NCI-H2081 treated with DMSO at 0.1 percent for 48 hours (cell line): ENCODE data around the gene NLK.
"Not testable (repeated sequence)": the region's sequence is repeated elsewhere in the genome, so short reads cannot be mapped to it uniquely, and the experiment has no call there.

Source experiments
- DNase-seq: peaks from one replicate; lab custom pipeline; 2025; lab: John Stamatoyannopoulos, UW

NLK gene

GRCh38 chr17:28159004-28159403 lies 116.5 kb downstream of the NLK start:
- no peak for DNase-seq

DNA sequence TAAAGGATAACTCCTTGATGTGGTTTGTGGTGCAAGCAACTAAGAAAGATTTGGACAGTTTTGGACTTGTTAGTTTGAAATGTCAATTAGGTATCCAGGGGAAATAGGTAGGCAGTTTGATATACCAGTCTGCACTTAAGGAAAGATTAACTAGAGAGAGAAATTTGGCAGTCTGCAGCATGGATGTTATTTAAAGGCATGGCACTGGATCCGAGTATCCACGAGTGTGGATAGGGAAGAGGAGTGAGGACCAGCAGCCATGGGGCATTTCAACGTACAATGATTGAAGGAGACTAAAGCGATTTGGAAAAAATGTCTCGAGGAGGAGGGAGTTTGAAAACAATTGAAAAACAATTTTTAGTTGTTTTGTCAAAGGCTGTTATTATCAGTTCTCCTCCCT lies 117.4 kb downstream of the NLK start:
- no peak for DNase-seq

GRCh38 chr17:28160610-28161009 lies 118.1 kb downstream of the NLK start:
- DNase-seq, result no peak

GRCh38 chr17:28161311-28161710 lies 118.8 kb downstream of the NLK start:
- no peak for DNase-seq

GRCh38 chr17:28166478-28166877 lies 124.0 kb downstream of the NLK start:
- DNase-seq, result no peak

- no peak for DNase-seq
These were observed 127.3 kb downstream of the NLK start for GRCh38 chr17:28169621-28170349.

DNA sequence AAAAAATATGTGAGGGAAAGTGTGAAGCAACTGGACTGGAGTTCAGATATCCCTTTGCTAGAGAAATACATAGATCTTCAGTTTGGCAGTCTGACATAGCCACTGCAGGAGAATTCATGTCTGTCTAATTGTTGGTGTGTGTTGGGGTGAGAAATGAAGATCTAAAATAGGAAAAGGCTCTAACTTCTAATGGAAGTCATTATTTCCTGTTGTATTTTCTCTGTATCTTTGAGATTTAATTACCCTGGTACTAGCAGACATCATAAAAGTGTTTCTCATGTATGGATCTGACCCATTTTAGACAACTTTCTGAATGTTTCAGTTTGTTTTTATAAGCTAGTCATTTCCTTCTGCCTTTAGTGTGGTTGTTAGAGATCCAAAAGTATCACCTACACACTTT lies 128.3 kb downstream of the NLK start:
- no peak for DNase-seq

- DNase-seq, result no peak
These were observed 130.6 kb downstream of the NLK start for GRCh38 chr17:28173031-28173561.

DNA sequence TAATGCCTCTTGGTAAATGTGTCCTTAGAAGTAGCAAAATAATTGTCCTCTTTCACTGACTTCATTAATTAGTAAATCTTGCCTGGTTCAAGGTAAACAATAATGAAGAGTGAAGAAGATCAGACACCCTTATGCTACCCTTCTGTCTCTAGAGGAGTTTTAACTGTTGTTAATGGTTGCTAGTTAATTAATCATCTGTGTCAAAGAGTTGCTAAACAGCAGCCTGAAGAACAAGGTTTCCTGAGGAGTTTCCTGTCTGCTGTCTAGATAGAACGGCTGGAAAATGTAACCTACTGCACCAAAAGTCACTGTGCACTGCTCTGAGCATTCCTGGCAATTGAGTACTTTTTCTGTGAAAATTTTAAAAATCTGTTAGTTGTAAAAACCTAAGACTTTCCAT lies 131.3 kb downstream of the NLK start:
- no peak for DNase-seq

GRCh38 chr17:28174352-28175046 lies 132.0 kb downstream of the NLK start:
- no peak for DNase-seq

DNA sequence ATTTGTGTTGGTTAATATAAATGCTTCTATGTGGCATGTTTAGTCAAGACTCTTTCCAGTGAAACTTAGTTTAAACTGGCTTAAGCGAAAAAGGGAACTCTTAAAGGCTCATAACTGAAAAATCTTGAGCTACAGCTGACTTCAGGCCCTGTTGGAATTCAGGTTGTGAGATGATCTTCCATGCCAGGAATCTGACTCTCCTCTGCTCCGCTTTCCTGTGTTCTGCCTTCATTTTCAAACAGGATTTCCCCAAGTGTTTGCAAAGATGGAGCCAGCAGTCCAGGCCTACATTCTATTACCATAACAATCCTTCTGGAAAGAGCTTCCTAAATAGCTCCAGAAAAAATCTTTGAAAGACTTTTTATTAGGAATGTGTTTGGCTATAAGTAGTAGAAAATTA lies 134.9 kb downstream of the NLK start:
- no peak for DNase-seq

- no peak for DNase-seq
These were observed 136.3 kb downstream of the NLK start for GRCh38 chr17:28178800-28179199.

- no peak for DNase-seq
These were observed 138.0 kb downstream of the NLK start for GRCh38 chr17:28180449-28180848.

DNA sequence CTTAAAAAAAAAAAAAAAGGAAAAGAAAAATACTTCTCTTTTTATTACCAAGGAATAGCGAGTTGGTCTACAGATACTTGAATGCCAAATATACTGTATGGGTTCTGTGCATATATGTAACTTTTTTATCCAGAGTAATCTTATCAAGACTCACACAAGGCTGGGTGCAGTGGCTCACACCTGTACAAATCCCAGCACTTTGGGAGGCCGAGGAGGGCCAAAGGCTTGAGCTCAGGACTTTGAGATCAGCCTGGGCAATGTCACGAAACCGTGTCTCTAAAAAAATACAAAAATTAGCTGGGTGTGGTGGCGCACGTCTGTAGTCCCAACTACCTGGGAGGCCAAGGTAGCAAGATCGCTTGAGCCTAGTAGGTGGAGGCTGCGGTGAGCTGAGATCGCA lies 139.1 kb downstream of the NLK start:
- DNase-seq, result no peak

DNA sequence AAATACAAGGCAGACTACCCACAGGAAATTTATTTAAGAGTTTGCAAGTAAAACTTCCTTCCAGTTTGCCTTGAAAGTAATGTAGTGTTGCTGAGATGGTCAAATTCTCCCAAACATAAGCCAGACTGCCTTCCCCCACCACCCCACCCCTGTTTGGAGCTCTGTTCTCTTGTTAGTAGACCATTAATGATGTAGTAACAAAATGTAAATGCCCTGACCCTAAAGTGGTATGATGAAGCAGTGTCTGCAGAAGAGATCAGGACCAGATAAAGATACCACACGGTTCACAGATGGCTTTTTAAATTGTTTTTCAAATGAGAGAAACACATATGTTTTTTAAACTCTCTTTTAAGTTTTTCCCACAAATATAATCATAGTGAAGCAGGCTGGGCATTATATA lies 140.1 kb downstream of the NLK start:
- DNase-seq, result no peak

GRCh38 chr17:28185658-28186057 lies 143.2 kb downstream of the NLK start:
- no peak for DNase-seq

- DNase-seq, result not testable (repeated sequence)
These were observed 144.0 kb downstream of the NLK start for GRCh38 chr17:28186472-28186871.

- no peak for DNase-seq
These were observed 145.5 kb downstream of the NLK start for GRCh38 chr17:28187931-28188330.

GRCh38 chr17:28188841-28189263 lies 146.4 kb downstream of the NLK start:
- no peak for DNase-seq

DNA sequence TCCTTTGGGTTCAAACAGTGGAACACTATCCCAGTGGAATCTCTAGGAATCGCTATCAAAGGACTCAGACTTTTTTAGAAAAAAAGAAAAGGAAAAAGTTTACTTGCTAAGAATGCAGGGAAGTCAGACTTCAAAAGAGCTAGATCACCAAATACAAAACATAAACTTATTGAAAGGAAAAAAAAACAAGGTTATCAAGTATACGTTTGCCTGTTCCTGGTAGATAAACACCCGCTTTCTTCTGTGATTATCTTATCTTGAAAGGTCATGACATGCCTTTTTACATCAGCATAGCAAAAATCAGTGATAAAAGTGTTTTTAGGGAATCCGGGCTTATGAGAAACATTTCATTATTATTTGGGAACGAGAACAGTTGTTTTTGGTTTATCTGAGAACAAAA lies 147.2 kb downstream of the NLK start:
- DNase-seq, result no peak

GRCh38 chr17:28191018-28191417 lies 148.5 kb downstream of the NLK start:
- no peak for DNase-seq

DNA sequence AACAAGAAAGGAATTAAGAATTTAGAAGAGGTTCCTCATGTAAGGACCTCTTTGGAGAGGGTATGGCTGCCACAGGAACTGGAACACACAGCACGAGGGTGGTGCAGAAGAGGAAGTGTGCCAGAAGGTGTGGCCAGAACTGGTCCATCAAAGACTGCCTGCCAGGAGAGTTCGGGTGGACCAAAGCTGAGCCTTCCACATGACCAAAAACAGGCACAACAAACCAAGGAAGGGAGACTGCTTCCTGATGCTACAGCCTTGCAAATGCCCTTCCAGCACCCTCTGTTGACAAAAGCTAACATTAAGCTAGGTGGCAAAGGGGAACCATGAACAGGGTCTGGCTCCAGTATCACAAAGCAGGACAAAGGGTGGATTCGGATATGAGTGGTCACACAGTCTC lies 150.8 kb downstream of the NLK start:
- no peak for DNase-seq

GRCh38 chr17:28194382-28194781 lies 151.9 kb downstream of the NLK start:
- no peak for DNase-seq

GRCh38 chr17:28196636-28197035 lies 154.2 kb downstream of the NLK start:
- DNase-seq, result no peak
